CD14-positive monocyte (primary cell): ENCODE data around the gene SPG21. TPM values are rescaled to one million over a fixed set of nuclear protein-coding genes. Genes with fewer than 3 reads are reported as not detected.

Experiments used
- DNase-seq, 3 donors: peaks; one replicate each; pipeline ENCODE4 v3.0.0-alpha.2; 2011 to 2022
- H2AFZ ChIP-seq: 2 replicates; pipeline ENCODE4 v1.6.0; 2012; ENCODE audit warnings: mild to moderate bottlenecking, low read depth, low read length, inconsistent platforms; ENCODE audit not compliant: insufficient read depth, poor library complexity, severe bottlenecking
- H3K27ac ChIP-seq, 2 donors: 1 replicate in 1 of 2; 2 replicates in 1 of 2; pipeline ENCODE4 v1.5.1; 2012 to 2013; ENCODE audit warnings: low read length in 2 of 2, control low read depth in 1 of 2, inconsistent platforms in 1 of 2, low read depth in 1 of 2, mild to moderate bottlenecking in 1 of 2
- H3K27me3 ChIP-seq, 2 donors: one replicate each; pipeline versions ENCODE4 v1.6.0 to v1.6.1; 2011 to 2013; ENCODE audit warnings: low read length in 2 of 2; ENCODE audit not compliant: control insufficient read depth in 2 of 2, insufficient read depth in 2 of 2
- H3K36me3 ChIP-seq, 2 donors: replicated peaks in 1 of 2; 1 replicate in 1 of 2; 2 replicates in 1 of 2; pipeline versions ENCODE4 v1.5.1 to v1.6.1; 2012 to 2013; ENCODE audit warnings: low read length in 2 of 2, control low read depth in 1 of 2, inconsistent platforms in 1 of 2, mild to moderate bottlenecking in 1 of 2; ENCODE audit not compliant: insufficient read depth in 2 of 2, control insufficient read depth in 1 of 2
- H3K4me1 ChIP-seq, 2 donors: 1 replicate in 1 of 2; 2 replicates in 1 of 2; pipeline versions ENCODE4 v1.5.1 to v1.6.1; 2012 to 2013; ENCODE audit warnings: low read length in 2 of 2, control low read depth in 1 of 2, inconsistent platforms in 1 of 2, mild to moderate bottlenecking in 1 of 2, moderate library complexity in 1 of 2; ENCODE audit not compliant: insufficient read depth in 2 of 2, control insufficient read depth in 1 of 2
- H3K4me2 ChIP-seq: replicated peaks from 2 replicates; pipeline ENCODE3; 2012; ENCODE audit warnings: low read length, moderate library complexity, mild to moderate bottlenecking; ENCODE audit not compliant: poor library complexity, severe bottlenecking; ENCODE audit errors: extremely low read depth
- H3K4me3 ChIP-seq, 3 experiments: fragments of 200-600 bp in 1 of 3; sonication (generic) in 1 of 3; replicated peaks in 1 of 3; 1 replicate in 2 of 3; 2 replicates in 1 of 3; pipeline ENCODE4 v1.5.1; 2011 to 2013; ENCODE audit warnings: low read length in 3 of 3, mild to moderate bottlenecking in 3 of 3, control low read depth in 2 of 3, low read depth in 2 of 3, inconsistent platforms in 1 of 3, moderate library complexity in 1 of 3
- H3K79me2 ChIP-seq: 2 replicates; pipeline ENCODE4 v1.6.0; 2012; ENCODE audit warnings: mild to moderate bottlenecking, control low read depth, inconsistent platforms, low read length, moderate library complexity; ENCODE audit not compliant: insufficient read depth
- H3K9ac ChIP-seq: 2 replicates; pipeline ENCODE4 v1.6.0; 2017; ENCODE audit warnings: low read length, mild to moderate bottlenecking; ENCODE audit not compliant: insufficient read depth, poor library complexity, severe bottlenecking
- H3K9me3 ChIP-seq, 2 donors: replicated peaks in 1 of 2; 1 replicate in 1 of 2; 2 replicates in 1 of 2; pipeline versions ENCODE4 v1.5.1 to v1.6.1; 2012 to 2013; ENCODE audit warnings: low read length in 2 of 2, control low read depth in 1 of 2; ENCODE audit not compliant: control insufficient read depth in 1 of 2, insufficient read depth in 1 of 2
- H4K20me1 ChIP-seq: 2 replicates; pipeline ENCODE4 v1.6.0; 2012; ENCODE audit warnings: mild to moderate bottlenecking, low read length, control low read depth, moderate library complexity; ENCODE audit not compliant: insufficient read depth
- H3K27ac Mint-ChIP-seq, 7 donors: one replicate each; pipeline ENCODE4 v1.8.0; 2020; ENCODE audit warnings: mild to moderate bottlenecking in 7 of 7, mixed read lengths in 7 of 7, moderate library complexity in 6 of 7, inconsistent platforms in 2 of 7
- H3K27me3 Mint-ChIP-seq, 3 donors: one replicate each; pipeline ENCODE4 v1.8.0; 2021 to 2022; ENCODE audit warnings: low read depth in 3 of 3, mild to moderate bottlenecking in 3 of 3, mixed read lengths in 3 of 3, moderate library complexity in 3 of 3, inconsistent platforms in 1 of 3
- H3K36me3 Mint-ChIP-seq, 2 donors: one replicate each; pipeline ENCODE4 v1.8.0; 2020; ENCODE audit warnings: mixed read lengths in 2 of 2, inconsistent platforms in 1 of 2, mild to moderate bottlenecking in 1 of 2
- H3K4me1 Mint-ChIP-seq: one replicate; pipeline ENCODE4 v1.8.0; 2020; ENCODE audit warnings: mild to moderate bottlenecking, mixed read lengths
- H3K4me3 Mint-ChIP-seq, 2 donors: one replicate each; pipeline ENCODE4 v1.8.0; 2020; ENCODE audit warnings: mild to moderate bottlenecking in 2 of 2, mixed read lengths in 2 of 2, moderate library complexity in 1 of 2
- H3K9me3 Mint-ChIP-seq, 7 donors: one replicate each; pipeline ENCODE4 v1.8.0; 2020 to 2022; ENCODE audit warnings: mixed read lengths in 7 of 7, mild to moderate bottlenecking in 6 of 7, moderate library complexity in 6 of 7, inconsistent platforms in 2 of 7
- WGBS: methylation state at CpG from one replicate; pipeline ENCODE4 v1.1.5; 2013; ENCODE audit warnings: missing lambda C conversion rate; ENCODE audit not compliant: insufficient coverage; 5-methylcytosine and 5-hydroxymethylcytosine counted together
- intact Hi-C, 2 donors: fragments of 100-400 bp; cut with micrococcal nuclease; formaldehyde crosslinking; loops; one replicate each; pipeline versions ENCODE4 v1.15.0 to v1.15.1; 2023
- polyA plus RNA-seq, 3 donors: library from polyadenylated mRNA; depleted of rRNA in 1 of 3; unstranded in 2 of 3; stranded (reverse) in 1 of 3; fragments of 300-500 nt in 2 of 3; fragments of >200 nt in 1 of 3; fragmentation: Illumina TruSeq in 2 of 3; gene quantifications; 1 replicate in 2 of 3; 2 replicates in 1 of 3; pipeline ENCODE4 v1.2.3, GENCODE V29; 2012 to 2021
- TF ChIP-seq, protein P1 (sequence below): fragments of 200-600 bp; IDR thresholded peaks from one replicate; pipeline ENCODE4 v1.8.0; 2022; ENCODE audit warnings: antibody characterized with exemption, mild to moderate bottlenecking

The SPG21 gene
- polyA plus RNA-seq, 3 donors, result 102 to 375 (median 358) TPM

DNA sequence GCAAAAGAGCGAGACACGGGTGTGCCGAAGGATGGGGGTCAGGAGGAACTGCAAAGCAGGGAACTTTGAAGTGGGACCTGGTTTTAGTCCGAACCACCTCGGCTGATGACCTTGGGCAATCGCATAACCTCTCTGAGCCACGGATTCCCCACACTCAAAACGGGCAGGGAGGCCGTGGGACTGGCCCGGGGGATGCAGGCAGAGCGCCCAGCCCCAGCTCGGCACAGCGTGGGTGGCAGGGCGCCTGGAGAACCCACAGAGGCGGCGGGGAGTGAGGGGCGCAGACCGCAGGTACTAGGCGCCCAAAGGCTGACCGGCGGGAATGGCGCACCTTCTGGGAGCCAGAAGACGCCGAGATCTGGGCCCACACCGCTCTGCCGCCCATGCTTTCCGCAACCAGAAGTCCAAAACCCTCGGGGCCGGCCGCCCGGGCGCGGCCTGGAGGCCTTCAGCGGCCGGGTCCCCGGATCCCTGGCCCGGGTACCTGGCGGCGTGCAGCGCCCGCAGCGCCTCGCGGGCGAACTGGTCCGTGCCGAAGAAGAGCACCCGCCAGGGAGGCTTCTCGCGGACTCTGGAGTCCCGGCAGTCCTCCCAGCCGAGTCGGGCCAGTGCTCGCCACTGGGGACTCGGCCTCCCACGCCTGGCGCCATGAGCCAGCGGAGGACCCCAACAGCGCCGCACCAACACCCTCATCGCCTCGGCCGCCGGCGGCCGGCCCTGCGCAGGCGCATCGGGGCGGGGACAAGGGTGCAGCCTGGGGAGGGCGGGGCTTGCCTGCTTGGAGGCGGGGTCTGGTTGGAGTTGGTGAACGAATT lies 39.4 kb upstream of the SPG21 start, which contains the start of gene MTFMT:
Gene MTFMT, minus strand, starts transcription at position 719 of the 815 bp plus-strand sequence. Its CDS starts 26 bp downstream, at position 693.
- Histone ChIP-seq H3K4me3 (peak within 1 kb of the TSS; percentile 75 to 90 (median 87)), H3K9me3 (no peaks in the 10 kb centered on the region), H3K4me2 (peak within 1 kb of the TSS; percentile 92), H4K20me1 (peaks cover 8% of the 10 kb centered on the region), H3K4me1 (peaks cover 24 to 29% of the 10 kb centered on the region in 2 donors), H2AFZ (peak within 1 kb of the TSS; percentile 99), H3K36me3 (peaks cover 18 to 28% of the 10 kb centered on the region in 2 donors), H3K9ac (peak within 1 kb of the TSS; percentile 78), H3K27ac (peak within 1 kb of the TSS in 1 of 2 donors; percentile 62), H3K27me3 (peaks cover 0 to 9% of the 10 kb centered on the region in 2 donors), H3K79me2 (peaks cover 7% of the 10 kb centered on the region)
- peak within 1 kb of the TSS in 3 of 7 donors; percentile 24 to 41 (median 33) for H3K27ac Mint-ChIP-seq
- under 1% methylated on average over 70 of the region's 73 CpGs for WGBS
- H3K36me3 Mint-ChIP-seq, result peaks cover 22 to 25% of the 10 kb centered on the region in 2 donors
- H3K9me3 Mint-ChIP-seq, result no peaks in the 10 kb centered on the region
- TF ChIP-seq, protein P1, sequence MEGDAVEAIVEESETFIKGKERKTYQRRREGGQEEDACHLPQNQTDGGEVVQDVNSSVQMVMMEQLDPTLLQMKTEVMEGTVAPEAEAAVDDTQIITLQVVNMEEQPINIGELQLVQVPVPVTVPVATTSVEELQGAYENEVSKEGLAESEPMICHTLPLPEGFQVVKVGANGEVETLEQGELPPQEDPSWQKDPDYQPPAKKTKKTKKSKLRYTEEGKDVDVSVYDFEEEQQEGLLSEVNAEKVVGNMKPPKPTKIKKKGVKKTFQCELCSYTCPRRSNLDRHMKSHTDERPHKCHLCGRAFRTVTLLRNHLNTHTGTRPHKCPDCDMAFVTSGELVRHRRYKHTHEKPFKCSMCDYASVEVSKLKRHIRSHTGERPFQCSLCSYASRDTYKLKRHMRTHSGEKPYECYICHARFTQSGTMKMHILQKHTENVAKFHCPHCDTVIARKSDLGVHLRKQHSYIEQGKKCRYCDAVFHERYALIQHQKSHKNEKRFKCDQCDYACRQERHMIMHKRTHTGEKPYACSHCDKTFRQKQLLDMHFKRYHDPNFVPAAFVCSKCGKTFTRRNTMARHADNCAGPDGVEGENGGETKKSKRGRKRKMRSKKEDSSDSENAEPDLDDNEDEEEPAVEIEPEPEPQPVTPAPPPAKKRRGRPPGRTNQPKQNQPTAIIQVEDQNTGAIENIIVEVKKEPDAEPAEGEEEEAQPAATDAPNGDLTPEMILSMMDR, result no peak
- peaks cover 6 to 13% (median 10%) of the 10 kb centered on the region in 3 donors for H3K27me3 Mint-ChIP-seq
- peaks cover 26% of the 10 kb centered on the region for H3K4me1 Mint-ChIP-seq
- DNase-seq, result peak; percentile 69 to 78 (median 72)
- peak within 1 kb of the TSS; percentile 84 to 91 for H3K4me3 Mint-ChIP-seq
- intact Hi-C loops, result no loop called here

DNA sequence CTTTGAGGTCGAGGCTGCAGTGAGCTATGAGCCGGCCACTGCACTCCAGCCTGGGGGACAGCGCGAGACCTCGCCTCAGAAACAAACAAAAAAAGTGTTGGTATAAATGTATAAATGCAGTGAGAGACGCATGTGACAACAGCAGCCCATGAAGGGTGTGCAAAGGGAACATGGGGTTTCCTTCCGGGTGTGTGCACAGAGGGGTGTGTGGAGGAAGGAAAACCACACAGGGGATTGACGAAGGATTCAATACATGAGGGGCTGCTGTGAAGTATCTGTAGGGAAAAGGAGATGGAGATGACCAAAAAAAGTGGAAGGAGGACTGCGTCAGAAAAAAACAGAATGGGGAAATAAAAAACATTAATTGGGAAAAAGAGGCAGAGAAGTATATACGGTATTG lies 38.6 kb upstream of the SPG21 start:
- Histone ChIP-seq H3K9me3 (no peaks in the 10 kb centered on the region), H3K27ac (no peak overlapping the region), H3K27me3 (peaks cover 0 to 9% of the 10 kb centered on the region in 2 donors), H3K4me2 (peak overlapping the region; percentile 92), H3K79me2 (peaks cover 7% of the 10 kb centered on the region), H3K4me1 (peaks cover 24% of the 10 kb centered on the region in 2 donors), H3K9ac (peak overlapping the region; percentile 78), H3K36me3 (peaks cover 23 to 36% of the 10 kb centered on the region in 2 donors), H4K20me1 (peaks cover 8% of the 10 kb centered on the region), H2AFZ (peak overlapping the region; percentile 99), H3K4me3 (peak overlapping the region; percentile 75 to 90 (median 87))
- peak in 2 of 3 donors; percentile 17 to 18 for DNase-seq
- H3K4me3 Mint-ChIP-seq, result peak overlapping the region; percentile 84 to 91
- H3K27ac Mint-ChIP-seq, result peak overlapping the region in 5 of 7 donors; percentile 7 to 41 (median 23)
- TF ChIP-seq, protein P1, result no peak
- H3K4me1 Mint-ChIP-seq, result peaks cover 22% of the 10 kb centered on the region
- H3K36me3 Mint-ChIP-seq, result peaks cover 28 to 31% of the 10 kb centered on the region in 2 donors
- WGBS, result 15% methylated on average over 8 of the region's 10 CpGs
- intact Hi-C loops, result no loop called here
- peaks cover 6 to 13% (median 10%) of the 10 kb centered on the region in 3 donors for H3K27me3 Mint-ChIP-seq
- no peaks in the 10 kb centered on the region for H3K9me3 Mint-ChIP-seq
